Neural progenitor cell (in vitro differentiated cells): Measurements from ENCODE around the gene FOXK2. TPM values are rescaled to one million over a fixed set of nuclear protein-coding genes. Genes with fewer than 3 reads are reported as not detected.
"Not testable (repeated sequence)": the region's sequence is repeated elsewhere in the genome, so short reads cannot be mapped to it uniquely, and the experiment has no call there.

Experiments
- DNase-seq: peaks from one replicate; pipeline ENCODE4 v3.0.0-alpha.2; 2016; ENCODE audit warnings: low spot score
- H2AFZ ChIP-seq: fragments of 200-600 bp; sonication (generic); replicated peaks from 2 replicates; pipeline ENCODE4 v1.6.1; 2016; ENCODE audit warnings: antibody characterized with exemption
- H3F3A ChIP-seq: fragments of 200-600 bp; sonication (generic); 2 replicates; pipeline ENCODE4 v1.6.1; 2016; ENCODE audit warnings: antibody characterized with exemption, low read depth
- H3K27ac ChIP-seq: fragments of 200-600 bp; sonication (generic); 2 replicates; pipeline ENCODE4 v1.5.1; 2016; ENCODE audit warnings: mild to moderate bottlenecking
- H3K27me3 ChIP-seq: fragments of 200-600 bp; sonication (generic); 2 replicates; pipeline ENCODE4 v1.6.1; 2016; ENCODE audit warnings: mild to moderate bottlenecking, moderate library complexity
- H3K36me3 ChIP-seq: fragments of 200-600 bp; sonication (generic); 2 replicates; pipeline ENCODE4 v1.5.1; 2016
- H3K4me1 ChIP-seq: fragments of 200-600 bp; sonication (generic); 2 replicates; pipeline ENCODE4 v1.6.1; 2016; ENCODE audit warnings: mixed run types
- H3K4me2 ChIP-seq: fragments of 200-600 bp; sonication (generic); 2 replicates; pipeline ENCODE4 v1.6.1; 2016
- H3K4me3 ChIP-seq: fragments of 200-600 bp; sonication (generic); 2 replicates; pipeline ENCODE4 v1.5.1; 2016
- H3K79me2 ChIP-seq: fragments of 200-600 bp; sonication (generic); 2 replicates; pipeline ENCODE4 v1.6.1; 2016; ENCODE audit warnings: low read depth
- H3K9ac ChIP-seq: fragments of 200-600 bp; sonication (generic); 2 replicates; pipeline ENCODE4 v1.6.1; 2016
- H3K9me3 ChIP-seq: fragments of 200-600 bp; sonication (generic); 2 replicates; pipeline ENCODE4 v1.5.1; 2016; ENCODE audit warnings: low read depth
- H4K20me1 ChIP-seq: fragments of 200-600 bp; sonication (generic); 2 replicates; pipeline ENCODE4 v1.6.1; 2016; ENCODE audit warnings: low read depth
- H3K27ac Mint-ChIP-seq: 3 replicates; pipeline ENCODE4 v1.8.0; 2021; ENCODE audit warnings: mixed read lengths
- H3K27me3 Mint-ChIP-seq: 2 replicates; pipeline ENCODE4 v1.8.0; 2022; ENCODE audit warnings: low read depth, mild to moderate bottlenecking, inconsistent platforms, moderate library complexity, mixed read lengths; ENCODE audit not compliant: insufficient read depth
- H3K36me3 Mint-ChIP-seq: 3 replicates; pipeline ENCODE4 v1.8.0; 2021; ENCODE audit warnings: mixed read lengths
- H3K4me1 Mint-ChIP-seq: 3 replicates; pipeline ENCODE4 v1.8.0; 2021; ENCODE audit warnings: mixed read lengths
- H3K4me3 Mint-ChIP-seq: 3 replicates; pipeline ENCODE4 v1.8.0; 2021; ENCODE audit warnings: mild to moderate bottlenecking, moderate library complexity, mixed read lengths
- H3K9me3 Mint-ChIP-seq: 3 replicates; pipeline ENCODE4 v1.8.0; 2020; ENCODE audit warnings: mixed read lengths
- EZH2 ChIP-seq: fragments of 200-600 bp; sonication (generic); IDR thresholded peaks from 2 replicates; pipeline ENCODE4 v1.6.1; 2017; ENCODE audit warnings: antibody characterized with exemption, mild to moderate bottlenecking, moderate library complexity
- EZH2phosphoT487 ChIP-seq: fragments of 200-600 bp; sonication (generic); IDR thresholded peaks from 2 replicates; pipeline ENCODE4 v1.6.1; 2017; ENCODE audit warnings: antibody characterized with exemption
- total RNA-seq: library from RNA; depleted of rRNA; stranded (reverse); fragments of >200 nt; gene quantifications from 2 replicates; pipeline ENCODE4 v1.2.3, GENCODE V29; 2015; ENCODE audit warnings: low replicate concordance
- TF ChIP-seq, protein P1 (sequence below): fragments of 200-600 bp; sonication (generic); IDR thresholded peaks from 2 replicates; pipeline ENCODE4 v1.5.1; 2017; ENCODE audit warnings: antibody characterized with exemption, mild to moderate bottlenecking

FOXK2 gene
- total RNA-seq, 1 donor from 2014 or later, result 28.1 TPM

GRCh38 chr17:82536512-82537201 lies 17.1 kb downstream of the FOXK2 start:
- peaks cover 100% of the 10 kb centered on the region for H3K79me2 ChIP-seq
- no peaks in the 10 kb centered on the region for H3K27me3 Mint-ChIP-seq
- no peak overlapping the region for H3K27ac ChIP-seq
- H3K9me3 ChIP-seq, result no peaks in the 10 kb centered on the region
- no peak overlapping the region for H2AFZ ChIP-seq
- no peaks in the 10 kb centered on the region for H3K36me3 ChIP-seq
- peak overlapping the region; percentile 15 for H3K4me3 Mint-ChIP-seq
- H3K9me3 Mint-ChIP-seq, result no peaks in the 10 kb centered on the region
- H3K27me3 ChIP-seq, result no peaks in the 10 kb centered on the region
- H3K4me3 ChIP-seq, result no peak overlapping the region
- H3K9ac ChIP-seq, result no peak overlapping the region
- H3F3A ChIP-seq, result peaks cover 8% of the 10 kb centered on the region
- peaks cover 99% of the 10 kb centered on the region for H4K20me1 ChIP-seq
- H3K4me1 ChIP-seq, result no peaks in the 10 kb centered on the region
- DNase-seq, result no peak
- peak overlapping the region; percentile 92 for H3K27ac Mint-ChIP-seq
- peaks cover 26% of the 10 kb centered on the region for H3K4me1 Mint-ChIP-seq
- peaks cover 17% of the 10 kb centered on the region for H3K36me3 Mint-ChIP-seq
- no peak for TF ChIP-seq EZH2
- no peak for TF ChIP-seq EZH2phosphoT487
- TF ChIP-seq, protein P1, sequence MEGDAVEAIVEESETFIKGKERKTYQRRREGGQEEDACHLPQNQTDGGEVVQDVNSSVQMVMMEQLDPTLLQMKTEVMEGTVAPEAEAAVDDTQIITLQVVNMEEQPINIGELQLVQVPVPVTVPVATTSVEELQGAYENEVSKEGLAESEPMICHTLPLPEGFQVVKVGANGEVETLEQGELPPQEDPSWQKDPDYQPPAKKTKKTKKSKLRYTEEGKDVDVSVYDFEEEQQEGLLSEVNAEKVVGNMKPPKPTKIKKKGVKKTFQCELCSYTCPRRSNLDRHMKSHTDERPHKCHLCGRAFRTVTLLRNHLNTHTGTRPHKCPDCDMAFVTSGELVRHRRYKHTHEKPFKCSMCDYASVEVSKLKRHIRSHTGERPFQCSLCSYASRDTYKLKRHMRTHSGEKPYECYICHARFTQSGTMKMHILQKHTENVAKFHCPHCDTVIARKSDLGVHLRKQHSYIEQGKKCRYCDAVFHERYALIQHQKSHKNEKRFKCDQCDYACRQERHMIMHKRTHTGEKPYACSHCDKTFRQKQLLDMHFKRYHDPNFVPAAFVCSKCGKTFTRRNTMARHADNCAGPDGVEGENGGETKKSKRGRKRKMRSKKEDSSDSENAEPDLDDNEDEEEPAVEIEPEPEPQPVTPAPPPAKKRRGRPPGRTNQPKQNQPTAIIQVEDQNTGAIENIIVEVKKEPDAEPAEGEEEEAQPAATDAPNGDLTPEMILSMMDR, result no peak
- no peak overlapping the region for H3K4me2 ChIP-seq

DNA sequence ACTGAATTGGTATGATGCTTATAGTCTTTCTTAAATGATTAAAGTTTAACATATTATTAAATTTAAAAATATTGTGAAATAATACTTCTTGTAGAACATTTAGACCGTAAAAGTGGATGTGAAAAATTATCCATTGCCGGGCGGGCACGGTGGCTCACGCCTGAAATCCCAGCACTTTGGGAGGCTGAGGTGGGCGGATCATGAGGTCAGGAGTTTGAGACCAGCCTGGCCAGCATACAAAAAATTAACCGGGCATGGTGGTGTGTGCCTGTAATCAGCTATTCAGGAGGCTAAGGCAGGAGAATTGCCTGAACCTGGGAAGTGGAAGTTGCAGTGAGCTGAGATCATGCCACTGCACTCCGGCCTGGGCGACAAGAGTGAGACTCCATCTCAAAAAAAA lies 17.7 kb downstream of the FOXK2 start:
- not testable (repeated sequence) for H3K27ac ChIP-seq, H3K9me3 ChIP-seq, H3K27me3 ChIP-seq, H3K27ac Mint-ChIP-seq, H3K9me3 Mint-ChIP-seq, H2AFZ ChIP-seq, H3K27me3 Mint-ChIP-seq, H3K9ac ChIP-seq, H3F3A ChIP-seq, H3K36me3 ChIP-seq, H3K4me3 Mint-ChIP-seq, DNase-seq, H3K4me2 ChIP-seq, H3K4me1 ChIP-seq, H3K4me3 ChIP-seq
- Histone ChIP-seq H4K20me1 (peaks cover 99% of the 10 kb centered on the region), H3K79me2 (peaks cover 100% of the 10 kb centered on the region)
- peaks cover 26% of the 10 kb centered on the region for H3K4me1 Mint-ChIP-seq
- peaks cover 17% of the 10 kb centered on the region for H3K36me3 Mint-ChIP-seq

DNA sequence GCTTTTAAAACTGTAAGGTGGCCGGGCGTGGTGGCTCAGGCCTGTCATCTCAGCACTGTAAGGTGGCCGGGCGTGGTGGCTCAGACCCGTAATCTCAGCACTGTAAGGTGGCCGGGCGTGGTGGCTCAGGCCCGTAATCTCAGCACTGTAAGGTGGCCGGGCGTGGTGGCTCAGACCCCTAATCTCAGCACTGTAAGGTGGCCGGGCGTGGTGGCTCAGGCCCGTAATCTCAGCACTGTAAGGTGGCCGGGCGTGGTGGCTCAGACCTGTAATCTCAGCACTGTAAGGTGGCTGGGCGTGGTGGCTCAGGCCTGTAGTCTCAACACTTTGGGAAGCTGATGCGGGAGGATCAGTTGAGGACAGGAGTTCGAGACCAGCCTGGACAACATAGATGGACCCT lies 19.5 kb downstream of the FOXK2 start:
- Mint-ChIP-seq H3K36me3 (peaks cover 20% of the 10 kb centered on the region), H3K4me1 (peaks cover 26% of the 10 kb centered on the region)
- H3K4me3 ChIP-seq, H3K36me3 ChIP-seq, H3K9me3 ChIP-seq, H3K4me2 ChIP-seq, H3F3A ChIP-seq, H3K9ac ChIP-seq, H3K4me1 ChIP-seq, H3K27ac ChIP-seq, H3K27ac Mint-ChIP-seq, H3K9me3 Mint-ChIP-seq, H3K4me3 Mint-ChIP-seq, H3K27me3 ChIP-seq, H2AFZ ChIP-seq, H3K27me3 Mint-ChIP-seq, DNase-seq: not testable (repeated sequence)
- Histone ChIP-seq H4K20me1 (peaks cover 99% of the 10 kb centered on the region), H3K79me2 (peaks cover 100% of the 10 kb centered on the region)

GRCh38 chr17:82542439-82542838 lies 22.9 kb downstream of the FOXK2 start:
- H3K4me1 ChIP-seq, result no peaks in the 10 kb centered on the region
- Mint-ChIP-seq H3K27me3 (peaks cover 3% of the 10 kb centered on the region), H3K36me3 (peaks cover 27% of the 10 kb centered on the region), H3K4me1 (peaks cover 2% of the 10 kb centered on the region), H3K27ac (peak overlapping the region; percentile 78), H3K4me3 (no peak overlapping the region), H3K9me3 (peaks cover 7% of the 10 kb centered on the region)
- H3K4me3 ChIP-seq, result no peak overlapping the region
- no peak overlapping the region for H3K4me2 ChIP-seq
- DNase-seq, result no peak
- no peak overlapping the region for H3K27ac ChIP-seq
- H3K79me2 ChIP-seq, result peaks cover 100% of the 10 kb centered on the region
- no peaks in the 10 kb centered on the region for H3K36me3 ChIP-seq
- no peaks in the 10 kb centered on the region for H3K27me3 ChIP-seq
- H4K20me1 ChIP-seq, result peaks cover 90% of the 10 kb centered on the region
- no peaks in the 10 kb centered on the region for H3K9me3 ChIP-seq
- TF ChIP-seq, protein P1, result no peak
- no peak for TF ChIP-seq EZH2phosphoT487
- TF ChIP-seq EZH2, result no peak
- H2AFZ ChIP-seq, result no peak overlapping the region
- H3F3A ChIP-seq, result no peaks in the 10 kb centered on the region
- no peak overlapping the region for H3K9ac ChIP-seq
